Measurements from ENCODE around the gene LSM4.

- TF ChIP-seq EZH2 (IDR thresholded peaks at IDR 0.05; ENCODE audit: insufficient read depth, poor library complexity, severe bottlenecking) (no peak), EZH2phosphoT487 (IDR thresholded peaks at IDR 0.05; ENCODE audit: insufficient read depth, low read depth) (no peak)
Observed at GRCh38 chr19:18295034-18295451, 27.8 kb downstream of the LSM4 start.
